Measurements from ENCODE around the gene STRIP1.
"Not testable (repeated sequence)": the region's sequence is repeated elsewhere in the genome, so short reads cannot be mapped to it uniquely, and the experiment has no call there.

The STRIP1 gene

DNA sequence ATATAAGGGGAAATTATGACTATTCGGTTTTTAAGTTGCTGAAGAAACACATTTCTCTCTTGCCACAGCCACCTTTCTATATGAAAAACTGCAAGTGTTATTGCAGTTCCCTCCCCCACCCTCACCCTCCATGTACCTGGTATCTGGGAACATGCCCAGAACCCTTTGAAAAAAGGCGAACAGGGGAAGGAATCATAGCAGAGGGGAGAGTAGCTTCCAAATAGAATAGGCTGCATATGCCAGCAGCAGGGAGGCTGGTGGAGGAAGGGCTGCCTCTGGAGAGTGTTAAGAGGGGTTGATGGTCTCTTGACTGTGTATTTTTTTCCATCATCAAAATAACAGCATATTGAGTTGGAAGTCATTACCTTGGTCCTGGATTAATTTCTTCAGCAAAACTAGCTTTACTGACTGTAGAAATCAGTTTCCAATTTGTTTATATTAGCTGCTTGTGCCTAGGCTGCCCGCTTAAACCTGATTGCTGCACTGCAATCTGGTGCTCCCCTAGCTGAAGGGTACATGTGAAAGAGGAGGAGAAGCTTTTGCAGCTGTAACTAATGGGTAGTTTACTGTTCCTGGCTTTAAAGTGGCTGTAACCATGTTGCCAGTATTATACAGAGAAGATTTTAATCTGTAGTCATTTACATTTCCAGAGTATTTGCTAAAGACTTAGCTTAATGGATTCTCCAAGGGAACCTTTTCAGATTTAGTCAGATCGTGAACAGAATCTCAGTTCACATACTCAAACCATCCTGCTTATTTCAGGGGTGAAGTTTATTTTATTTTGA, 27.2 kb upstream of the STRIP1 start:
- in situ Hi-C loops (cut with HindIII; ENCODE audit: low sequenced_read_pairs) = no loop called here

DNA sequence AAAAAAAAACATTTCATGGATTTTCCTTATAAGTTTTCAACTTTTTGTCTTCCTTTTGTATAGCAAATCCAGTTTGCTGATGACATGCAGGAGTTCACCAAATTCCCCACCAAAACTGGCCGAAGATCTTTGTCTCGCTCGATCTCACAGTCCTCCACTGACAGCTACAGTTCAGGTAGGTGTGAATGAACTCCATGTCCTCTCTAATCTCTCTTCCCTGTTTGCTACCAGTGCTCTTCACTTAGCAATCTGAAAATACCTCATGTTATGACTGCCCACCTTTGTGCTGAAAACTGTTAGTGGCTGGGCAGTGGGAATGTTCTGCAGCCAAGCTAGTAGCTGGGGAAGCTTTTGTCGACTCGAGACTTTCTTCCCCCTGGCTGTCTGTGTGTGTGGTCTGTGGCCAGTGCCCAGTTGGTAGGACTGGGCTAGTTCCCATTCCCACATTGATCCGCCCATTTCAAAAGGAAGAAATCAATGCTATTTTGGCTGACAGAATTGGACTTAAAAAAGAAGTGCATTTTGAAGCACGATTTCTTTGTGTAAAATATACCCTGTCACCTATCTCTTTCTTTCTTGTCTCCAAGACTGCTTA, 25.4 kb upstream of the STRIP1 start:
- in situ Hi-C loops (cut with HindIII; ENCODE audit: low sequenced_read_pairs) = no loop called here

DNA sequence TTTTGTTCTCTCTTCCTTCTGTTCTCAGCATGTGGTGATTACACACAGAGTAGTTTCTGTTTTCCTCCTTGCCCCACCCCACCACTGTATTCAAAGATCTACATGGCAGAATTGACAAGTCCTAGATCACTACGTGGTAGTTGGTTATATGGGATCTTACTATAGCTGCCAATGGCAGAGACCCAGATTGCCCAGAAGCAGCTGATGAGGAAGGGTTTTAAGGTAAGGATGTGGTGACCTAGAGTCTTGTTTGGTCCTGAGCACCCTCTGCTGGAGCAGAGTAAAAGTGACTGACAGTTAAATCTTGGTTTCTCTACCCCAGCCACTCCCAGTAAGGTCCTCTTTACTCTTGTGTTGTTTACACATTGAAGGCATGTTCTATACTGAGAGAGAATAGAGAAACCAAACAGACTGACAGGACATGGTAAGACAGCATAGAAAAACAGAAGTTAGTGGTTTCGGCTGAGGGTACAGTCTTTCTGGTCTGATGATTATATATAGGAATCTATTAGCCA, 22.8 kb upstream of the STRIP1 start:
- in situ Hi-C loops (cut with HindIII; ENCODE audit: low sequenced_read_pairs) = no loop called here

DNA sequence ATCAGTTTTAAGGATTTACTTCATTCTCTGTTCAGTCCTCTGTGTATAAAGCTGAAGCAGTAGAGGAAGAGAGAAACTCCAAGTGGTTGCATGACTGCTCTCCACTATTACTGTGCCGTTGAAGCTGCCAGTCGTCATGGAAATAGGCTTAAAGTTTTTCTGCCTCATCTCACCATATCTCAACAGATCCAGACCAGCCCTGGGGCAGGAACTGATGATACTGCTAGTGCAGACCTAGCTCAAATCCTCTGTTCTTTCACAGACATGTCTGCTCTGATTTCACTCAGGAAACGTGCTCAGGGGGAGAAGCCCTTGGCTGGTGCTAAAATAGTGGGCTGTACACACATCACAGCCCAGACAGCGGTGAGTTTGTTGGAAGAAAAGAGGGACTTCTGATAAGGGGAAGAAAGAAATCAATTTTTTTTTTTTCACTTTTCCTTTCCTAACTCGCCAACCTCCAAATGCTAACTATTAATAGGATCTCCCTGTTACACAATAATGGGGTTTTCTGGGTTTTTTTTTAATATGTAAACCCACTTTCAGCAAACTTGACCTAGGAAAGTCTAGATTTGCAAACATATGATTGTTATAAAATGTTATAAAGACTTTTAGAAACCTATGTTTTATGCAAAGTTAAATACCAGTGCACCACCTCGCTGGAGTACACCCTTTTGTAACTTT, 22.2 kb upstream of the STRIP1 start:
- in situ Hi-C loops (cut with HindIII; ENCODE audit: low sequenced_read_pairs) = no loop called here

DNA sequence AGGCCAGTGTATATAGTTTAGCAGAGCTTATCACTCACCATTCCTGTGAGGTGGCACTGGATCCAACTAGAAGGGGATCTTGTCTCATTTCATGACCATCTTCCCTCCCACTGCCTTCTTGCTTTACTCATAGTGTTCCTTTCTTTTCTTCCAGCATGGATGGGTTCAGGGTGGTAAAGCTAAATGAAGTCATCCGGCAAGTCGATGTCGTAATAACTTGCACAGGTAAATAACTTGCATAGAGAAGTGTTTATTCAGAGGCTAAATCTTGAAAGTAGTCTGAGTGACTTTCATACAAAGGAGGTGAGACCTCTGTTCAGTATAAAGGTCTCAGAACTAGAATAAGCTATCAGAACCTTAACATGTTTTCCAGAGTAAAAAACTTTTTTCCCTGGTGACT, 16.6 kb upstream of the STRIP1 start:
- in situ Hi-C loops (cut with HindIII; ENCODE audit: low sequenced_read_pairs) = no loop called here

DNA sequence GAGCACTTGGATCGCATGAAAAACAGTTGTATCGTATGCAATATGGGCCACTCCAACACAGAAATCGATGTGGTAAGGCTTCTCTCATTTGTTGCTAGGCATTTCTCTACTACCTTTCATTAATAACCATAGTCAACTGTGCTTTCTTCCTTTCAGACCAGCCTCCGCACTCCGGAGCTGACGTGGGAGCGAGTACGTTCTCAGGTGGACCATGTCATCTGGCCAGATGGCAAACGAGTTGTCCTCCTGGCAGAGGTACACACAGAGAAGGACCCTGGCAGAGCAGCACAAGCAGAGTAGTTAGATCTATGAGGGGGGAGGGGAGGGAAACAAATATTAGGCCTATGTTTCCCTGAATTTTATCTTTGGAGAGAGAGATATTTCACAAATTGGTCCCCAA, 16.0 kb upstream of the STRIP1 start:
- in situ Hi-C loops (cut with HindIII; ENCODE audit: low sequenced_read_pairs) = no loop called here

DNA sequence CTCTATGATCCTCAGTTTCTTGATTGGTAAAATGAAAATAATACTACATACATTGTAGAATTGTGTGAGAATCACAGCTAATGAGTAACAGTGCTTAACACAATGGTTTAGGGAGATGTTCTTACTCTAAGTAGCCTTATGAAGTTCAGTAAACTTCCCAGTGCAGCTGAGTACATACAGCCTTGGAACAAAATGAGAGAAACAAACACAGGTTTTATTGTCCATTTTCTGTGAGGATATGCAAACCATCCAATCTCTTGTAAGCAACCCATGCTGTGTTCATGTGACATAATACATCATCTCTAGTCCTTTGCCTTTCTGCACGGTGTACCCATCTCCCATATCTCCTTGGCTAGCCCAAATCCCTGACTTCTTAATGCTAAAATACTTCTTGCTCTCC, 14.7 kb upstream of the STRIP1 start:
- in situ Hi-C loops (cut with HindIII; ENCODE audit: low sequenced_read_pairs) = no loop called here

DNA sequence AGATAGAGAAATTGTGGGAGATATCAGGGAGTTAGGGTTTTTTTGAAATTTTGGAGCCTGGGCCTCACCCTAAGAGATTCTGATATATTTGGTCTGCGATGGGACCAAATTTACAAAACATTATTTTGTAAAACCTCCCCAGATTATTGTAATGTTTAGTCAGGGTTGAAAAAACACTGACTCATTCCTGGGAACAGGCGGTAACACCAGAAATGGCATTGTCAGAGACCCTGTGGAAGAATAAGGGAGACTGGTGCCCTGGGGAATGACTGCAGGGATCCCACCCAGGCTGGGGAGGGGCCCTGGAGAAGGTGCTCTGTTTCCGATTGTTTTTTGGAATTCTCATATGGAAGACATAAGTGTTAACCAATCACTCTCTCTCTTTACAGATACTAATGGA, 13.1 kb upstream of the STRIP1 start:
- in situ Hi-C loops (cut with HindIII; ENCODE audit: low sequenced_read_pairs) = no loop called here

DNA sequence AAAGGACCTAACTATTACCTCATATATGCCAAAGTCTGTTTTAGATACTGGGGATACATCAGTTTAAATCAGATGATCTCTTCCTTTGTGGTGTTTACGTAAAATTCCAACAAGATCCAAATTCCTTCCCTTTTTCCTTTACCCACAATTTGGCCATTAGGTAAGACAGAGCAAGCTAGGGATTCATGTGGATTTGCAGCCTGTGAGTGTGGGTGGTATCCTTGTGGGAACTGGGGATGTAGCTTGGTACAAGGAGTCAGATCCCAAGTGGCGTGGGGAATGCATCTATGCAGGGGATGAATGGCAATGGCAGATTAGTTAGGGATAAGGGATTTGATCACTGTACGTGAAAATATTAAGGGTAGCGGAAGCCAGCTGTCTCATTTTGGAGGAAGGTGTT, 9.8 kb upstream of the STRIP1 start:
- in situ Hi-C loops (cut with HindIII; ENCODE audit: low sequenced_read_pairs) = no loop called here

DNA sequence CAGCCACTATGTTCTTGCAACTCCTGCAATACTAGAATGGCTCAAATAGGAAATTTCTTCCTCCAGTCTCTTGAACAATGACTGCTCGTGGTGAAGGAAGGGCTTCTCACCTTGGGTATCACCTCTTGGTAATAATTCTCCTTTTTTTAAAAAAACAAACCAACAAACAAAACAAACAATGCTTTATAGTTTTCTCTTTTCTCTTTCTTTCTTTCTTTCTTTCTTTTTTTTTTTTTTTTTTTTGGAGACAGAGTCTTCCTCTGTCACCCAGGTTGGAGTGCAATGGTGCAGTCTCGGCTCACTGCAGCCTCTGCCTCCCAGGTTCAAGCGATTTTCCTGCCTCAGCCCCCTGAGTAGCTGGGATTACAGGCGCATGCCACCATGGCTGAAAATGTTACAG, 3.7 kb upstream of the STRIP1 start:
- in situ Hi-C loops (cut with HindIII; ENCODE audit: low sequenced_read_pairs) = not testable (repeated sequence)

DNA sequence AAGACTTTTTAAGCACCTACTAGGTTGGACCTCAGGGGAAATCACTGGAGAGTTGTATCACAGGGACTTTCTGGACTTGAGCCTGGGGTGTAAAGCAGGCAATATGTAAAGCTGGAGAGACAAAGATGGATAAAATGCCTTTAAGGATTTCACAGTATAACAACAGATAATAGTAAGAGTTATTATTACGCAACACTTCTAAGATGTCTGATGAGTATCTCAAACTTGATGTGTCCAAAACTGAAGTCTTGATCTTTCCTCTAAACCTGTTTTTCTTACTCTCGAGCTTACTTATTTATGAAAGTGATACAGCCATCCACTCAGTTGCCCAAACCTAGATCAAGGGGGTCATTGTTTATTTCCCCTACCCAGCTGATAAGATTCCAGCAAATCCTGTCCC, 2.1 kb upstream of the STRIP1 start:
- in situ Hi-C loops (cut with HindIII; ENCODE audit: low sequenced_read_pairs) = no loop called here

DNA sequence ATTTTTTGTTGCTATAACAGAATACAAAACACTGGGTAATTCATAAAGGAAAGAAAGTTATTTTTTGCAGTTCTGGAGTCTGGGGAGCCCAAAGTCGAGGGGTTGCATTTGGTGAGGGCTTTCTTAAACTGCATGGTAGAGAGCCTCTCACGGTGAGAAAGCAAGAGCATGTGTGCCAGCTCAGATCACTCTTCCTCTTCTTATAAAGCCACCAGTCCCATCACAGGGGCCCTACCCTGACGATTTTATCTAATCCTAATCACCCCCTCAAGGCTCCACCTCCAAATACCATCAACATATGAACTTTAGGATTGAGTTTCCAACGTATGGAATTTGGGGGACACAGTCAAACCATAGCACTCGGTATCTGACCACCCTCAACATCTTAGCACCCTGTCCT, 1.0 kb upstream of the STRIP1 start:
- in situ Hi-C loops (cut with HindIII; ENCODE audit: low sequenced_read_pairs) = no loop called here

DNA sequence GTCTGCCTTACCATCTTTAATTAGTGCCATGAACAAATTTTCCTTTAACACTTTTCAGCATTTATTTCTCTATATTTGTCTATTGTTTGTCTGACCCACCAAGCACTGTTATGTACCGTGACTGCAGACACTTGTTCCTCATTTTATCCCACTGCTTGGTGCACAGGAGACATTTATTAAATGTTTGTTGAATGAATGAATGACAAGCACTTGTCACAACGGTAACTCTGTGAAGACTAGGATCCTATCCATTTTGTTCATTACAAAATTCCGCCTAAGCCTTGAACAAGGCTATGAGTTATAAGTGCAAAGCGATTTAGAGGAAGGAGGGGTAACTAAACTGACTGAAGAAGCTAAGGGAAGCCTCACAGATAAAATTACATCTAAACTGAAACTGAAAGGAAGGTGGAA, 379 bp upstream of the STRIP1 start:
- in situ Hi-C loops (cut with HindIII; ENCODE audit: low sequenced_read_pairs) = no loop called here

DNA sequence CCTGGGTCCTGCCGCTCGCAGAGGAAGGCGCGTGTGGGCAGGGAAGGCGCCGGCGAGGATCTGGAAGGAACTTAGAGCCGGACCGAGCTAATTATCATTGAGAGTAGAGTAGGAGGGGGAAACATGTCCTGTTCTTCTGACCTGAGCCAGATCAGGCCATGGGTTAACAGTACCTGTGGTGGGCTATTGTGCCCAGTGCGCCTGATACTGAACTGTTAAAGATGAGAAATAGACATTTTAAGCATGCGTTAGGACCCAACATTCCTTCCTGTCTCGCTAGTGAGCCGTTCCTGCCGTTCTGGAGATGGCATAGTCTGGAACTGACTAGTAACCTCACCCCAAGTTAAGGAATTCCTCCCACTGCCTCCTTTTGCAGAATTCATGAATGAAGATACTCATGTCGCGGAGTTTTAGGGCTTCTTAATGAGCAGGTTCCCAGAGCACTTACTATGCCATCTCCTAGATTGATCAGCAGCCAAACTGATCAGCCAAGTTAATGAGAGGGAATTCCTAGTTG, 870 bp downstream of the STRIP1 start:
- in situ Hi-C loops (cut with HindIII; ENCODE audit: low sequenced_read_pairs) = no loop called here

DNA sequence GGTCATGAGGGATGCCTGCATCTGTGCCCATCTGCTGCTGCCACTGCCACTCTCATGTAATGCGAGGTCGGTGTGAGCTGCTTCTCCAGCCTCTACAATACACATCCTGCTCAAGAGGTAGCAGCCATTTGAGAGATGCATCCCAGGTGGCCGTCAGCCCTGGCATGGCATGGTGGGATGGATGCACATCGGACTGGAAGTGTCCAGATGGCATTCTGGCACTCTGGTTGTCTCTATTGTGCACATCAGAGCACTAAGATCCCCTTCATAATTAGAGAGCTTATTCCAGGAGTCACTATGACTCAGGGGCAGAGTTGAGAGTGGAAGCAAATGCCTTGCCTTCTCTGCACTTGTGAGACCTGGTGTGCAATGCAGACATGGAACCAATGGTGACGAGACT, 3.8 kb downstream of the STRIP1 start:
- in situ Hi-C loops (cut with HindIII; ENCODE audit: low sequenced_read_pairs) = no loop called here

DNA sequence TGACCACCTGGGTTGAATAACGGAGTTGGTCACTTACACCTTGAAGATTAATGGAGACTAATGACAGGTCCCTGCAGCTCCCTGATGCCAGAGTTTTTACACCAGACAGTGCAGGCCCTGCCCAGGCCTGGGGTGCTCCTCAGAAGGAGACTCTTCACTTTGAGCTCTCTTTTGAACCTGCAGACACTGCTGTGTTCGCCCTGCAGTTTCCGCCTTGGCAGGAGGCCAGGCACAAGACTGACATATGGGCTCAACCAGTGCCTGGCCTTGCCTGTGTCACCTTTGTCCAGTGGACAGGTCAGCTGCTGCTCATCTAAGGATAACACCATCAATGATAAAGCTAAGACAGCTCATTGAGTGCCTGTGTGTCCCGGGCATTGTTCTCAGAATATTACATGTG, 5.2 kb downstream of the STRIP1 start:
- in situ Hi-C loops (cut with HindIII; ENCODE audit: low sequenced_read_pairs) = no loop called here

DNA sequence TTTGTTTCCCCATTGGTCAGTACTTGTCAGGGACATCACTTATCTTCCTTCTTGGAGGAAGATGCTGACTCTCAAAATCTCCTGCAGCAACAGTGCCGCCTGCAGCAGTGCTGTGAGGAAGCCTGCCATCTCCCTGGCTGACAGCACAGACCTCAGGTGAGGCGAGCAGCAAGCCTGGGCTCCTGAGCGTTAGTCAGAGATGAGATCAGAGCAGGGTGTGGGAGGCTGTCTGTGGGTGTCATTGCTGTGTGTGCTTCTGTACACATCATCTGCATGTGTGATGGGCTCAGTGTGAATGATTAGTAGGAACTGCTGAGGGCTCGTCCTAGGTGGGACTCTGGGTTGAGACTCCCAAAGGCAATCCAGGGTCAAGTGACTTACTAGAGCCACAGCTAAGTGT, 6.1 kb downstream of the STRIP1 start:
- in situ Hi-C loops (cut with HindIII; ENCODE audit: low sequenced_read_pairs) = no loop called here

DNA sequence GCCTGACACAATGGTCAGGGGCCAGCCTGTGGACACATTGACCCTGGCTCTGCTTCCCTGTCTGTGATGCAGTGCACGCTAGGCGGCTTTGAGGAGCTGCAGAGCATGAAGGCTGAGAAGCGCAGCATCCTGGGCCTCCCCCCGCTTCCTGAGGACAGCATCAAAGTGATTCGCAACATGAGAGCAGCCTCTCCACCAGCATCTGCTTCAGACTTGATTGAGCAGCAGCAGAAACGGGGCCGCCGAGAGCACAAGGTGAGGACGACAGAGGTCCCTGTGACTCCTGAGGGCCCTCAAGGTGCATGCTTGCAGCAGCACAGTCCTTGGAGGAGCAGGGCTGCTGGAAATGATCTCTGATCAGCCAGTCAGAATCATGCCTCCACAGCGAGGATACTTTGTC, 8.6 kb downstream of the STRIP1 start:
- in situ Hi-C loops (cut with HindIII; ENCODE audit: low sequenced_read_pairs) = no loop called here

DNA sequence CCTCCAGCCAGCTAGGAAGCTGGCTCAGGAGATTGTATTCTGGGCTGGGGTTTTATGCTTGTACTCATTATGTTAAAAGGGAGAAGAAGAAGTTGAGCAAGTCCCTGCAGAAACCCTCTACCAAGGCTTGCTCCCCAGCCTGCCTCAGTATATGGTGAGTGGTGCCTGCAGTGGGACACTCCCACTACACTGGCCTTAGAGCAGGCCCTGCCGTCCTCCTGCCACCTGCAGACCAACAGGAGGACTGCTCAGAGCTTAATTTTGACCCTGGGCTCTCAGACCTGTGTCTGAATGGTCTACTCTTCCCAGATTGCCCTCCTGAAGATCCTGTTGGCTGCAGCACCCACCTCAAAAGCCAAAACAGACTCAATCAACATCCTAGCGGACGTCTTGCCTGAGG, 13.0 kb downstream of the STRIP1 start:
- in situ Hi-C loops (cut with HindIII; ENCODE audit: low sequenced_read_pairs) = no loop called here

DNA sequence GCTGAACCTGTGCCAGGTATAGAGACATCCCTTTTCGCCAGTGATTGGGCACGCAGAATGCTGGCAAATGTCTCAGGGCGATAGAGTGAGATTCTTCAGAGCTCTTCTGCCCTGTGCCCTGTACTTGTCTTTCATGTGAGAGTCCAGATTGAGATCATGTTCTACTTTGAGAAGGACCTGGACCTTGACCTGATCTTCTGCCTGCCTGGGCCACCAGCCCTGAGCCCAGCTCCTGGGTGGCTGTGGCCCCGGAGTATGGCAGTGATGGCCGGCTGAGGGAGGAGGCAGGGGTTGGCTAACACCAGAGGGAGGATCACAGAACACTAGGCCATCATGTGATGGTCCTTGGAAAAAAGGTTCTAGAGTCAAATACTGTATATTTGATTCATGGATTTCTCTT, 13.8 kb downstream of the STRIP1 start:
- in situ Hi-C loops (cut with HindIII; ENCODE audit: low sequenced_read_pairs) = no loop called here

DNA sequence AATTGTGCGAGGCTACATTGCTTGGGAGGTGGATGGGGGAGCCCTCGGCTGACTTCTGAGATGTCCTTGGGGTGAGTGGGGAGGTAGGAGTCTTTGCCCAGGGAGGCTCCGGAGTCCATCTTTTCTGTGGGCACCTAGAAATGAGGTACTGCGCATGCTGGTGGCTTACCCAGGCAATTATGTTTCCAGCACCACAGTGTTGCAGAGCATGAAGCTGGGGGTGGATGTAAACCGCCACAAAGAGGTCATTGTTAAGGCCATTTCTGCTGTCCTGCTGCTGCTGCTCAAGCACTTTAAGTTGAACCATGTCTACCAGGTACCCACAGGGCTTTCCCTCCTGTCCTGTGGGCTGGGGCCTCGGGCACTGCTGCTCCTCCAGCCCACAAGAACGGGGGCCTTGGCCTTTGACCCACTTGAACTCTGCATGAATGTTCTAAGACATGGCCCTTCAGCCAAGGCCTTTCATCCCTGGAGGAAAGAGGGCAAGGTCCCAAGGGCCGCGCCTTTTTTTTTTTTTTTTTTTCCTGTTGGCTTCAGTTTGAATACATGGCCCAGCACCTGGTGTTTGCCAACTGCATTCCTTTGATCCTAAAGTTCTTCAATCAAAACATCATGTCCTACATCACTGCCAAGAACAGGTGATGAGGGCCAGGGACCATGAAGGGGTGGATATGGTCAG, 14.6 kb downstream of the STRIP1 start:
- in situ Hi-C loops (cut with HindIII; ENCODE audit: low sequenced_read_pairs) = no loop called here

Measured in DLD1 (cell line).